Activated naive CD8-positive, alpha-beta T cell treated with anti-CD3 and anti-CD28 coated beads, Interleukin-2, amount 10 ng/mL, durations not matched to agents 7 days and 5 days (primary cell): ENCODE data around the gene BRMS1. TPM values are rescaled to one million over a fixed set of nuclear protein-coding genes. Genes with fewer than 3 reads are reported as not detected.
"Not testable (repeated sequence)": the region's sequence is repeated elsewhere in the genome, so short reads cannot be mapped to it uniquely, and the experiment has no call there.

Experiments
- ATAC-seq: fragments of 150-1000 bp; cut with Tn5 transposase; one replicate; pipeline ENCODE4 v1.10.0; 2021; ENCODE audit warnings: low read depth, moderate library complexity
- POLR2A ChIA-PET: fragments of 350-600 bp; sonication (Branson Sonifier 250); formaldehyde crosslinking; loops from one replicate; lab custom pipeline; 2021; ENCODE audit warnings: antibody characterized with exemption; lab: Charles Lee
- DNase-seq: peaks from one replicate; pipeline ENCODE4 v3.0.0; 2021
- H3K27ac Mint-ChIP-seq: one replicate; pipeline ENCODE4 v1.8.0; 2022; ENCODE audit warnings: mild to moderate bottlenecking, mixed read lengths
- H3K27me3 Mint-ChIP-seq: one replicate; pipeline ENCODE4 v1.8.0; 2022; ENCODE audit warnings: mild to moderate bottlenecking, moderate library complexity, mixed read lengths
- H3K36me3 Mint-ChIP-seq: one replicate; pipeline ENCODE4 v1.8.0; 2021; ENCODE audit warnings: mild to moderate bottlenecking, mixed read lengths
- H3K4me1 Mint-ChIP-seq: one replicate; pipeline ENCODE4 v1.8.0; 2021; ENCODE audit warnings: mixed read lengths
- H3K4me3 Mint-ChIP-seq: one replicate; pipeline ENCODE4 v1.8.0; 2022; ENCODE audit warnings: mild to moderate bottlenecking, moderate library complexity, mixed read lengths
- H3K9me3 Mint-ChIP-seq: one replicate; pipeline ENCODE4 v1.8.0; 2021; ENCODE audit warnings: mixed read lengths
- total RNA-seq, 2 experiments: library from RNA; stranded (reverse); gene quantifications; one replicate each; pipeline ENCODE4 v1.2.3, GENCODE V29; 2021

The BRMS1 gene
- total RNA-seq, 2 experiments from 2014 or later, result 45.4 to 47.8 TPM

DNA sequence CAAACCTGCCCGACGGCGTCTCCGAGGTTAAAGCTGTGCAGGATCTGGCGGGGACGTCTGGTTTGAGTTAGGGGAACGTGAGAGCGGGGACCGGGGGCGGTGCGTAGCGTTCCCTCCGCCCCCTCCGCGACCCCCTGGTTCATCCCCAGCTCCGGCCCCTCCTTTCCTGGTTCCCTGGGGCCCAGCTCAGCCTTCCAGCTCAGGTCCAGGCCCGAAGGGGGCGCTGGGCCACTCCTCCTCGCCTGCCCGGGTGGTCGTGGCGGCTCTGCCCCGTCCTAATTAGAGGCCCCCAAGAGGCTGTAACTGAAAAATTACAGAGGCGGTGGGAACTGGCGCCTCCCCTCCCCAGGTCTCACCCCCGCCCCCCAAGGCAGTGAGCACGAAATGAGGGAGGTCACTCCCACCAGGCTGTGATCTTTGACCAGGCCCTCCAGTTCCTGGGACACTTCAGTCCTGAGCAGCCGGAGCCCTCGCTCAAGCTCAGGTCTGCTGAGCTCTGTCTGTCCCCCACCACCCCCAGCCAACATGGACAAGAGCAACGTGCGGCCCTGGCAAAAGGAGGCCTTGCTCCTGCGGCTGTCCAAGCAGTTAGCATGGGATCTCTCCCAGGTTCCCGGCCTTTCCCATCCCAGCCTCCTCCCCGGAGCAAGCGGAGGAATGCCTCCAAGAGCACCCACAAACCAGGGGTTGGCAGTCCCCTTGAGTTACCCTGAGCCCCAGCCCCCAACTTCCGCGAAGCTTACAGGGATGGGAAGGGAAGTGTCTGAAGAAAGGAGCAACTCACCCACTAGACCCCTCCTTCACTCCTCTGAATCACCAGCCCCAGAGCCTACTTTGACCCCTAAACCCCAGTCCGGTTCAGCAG, 31.4 kb downstream of the BRMS1 start:
- no peak for ATAC-seq
- peaks cover 12% of the 10 kb centered on the region for H3K36me3 Mint-ChIP-seq
- H3K4me1 Mint-ChIP-seq, result peaks cover 34% of the 10 kb centered on the region
- H3K9me3 Mint-ChIP-seq, result no peaks in the 10 kb centered on the region
- no peak for DNase-seq
- peak overlapping the region; percentile 96 for H3K27ac Mint-ChIP-seq
- POLR2A ChIA-PET, result interaction anchor here (1.0 to 7.7 kb wide), 20 partner anchors 9 to 423 kb away, joined by 3 to 215 read pairs (median 6); partner anchors contain the start of genes B4GAT1, BRMS1, CCDC85B and DPP3
- H3K4me3 Mint-ChIP-seq, result peak overlapping the region; percentile 92
- H3K27me3 Mint-ChIP-seq, result no peaks in the 10 kb centered on the region

DNA sequence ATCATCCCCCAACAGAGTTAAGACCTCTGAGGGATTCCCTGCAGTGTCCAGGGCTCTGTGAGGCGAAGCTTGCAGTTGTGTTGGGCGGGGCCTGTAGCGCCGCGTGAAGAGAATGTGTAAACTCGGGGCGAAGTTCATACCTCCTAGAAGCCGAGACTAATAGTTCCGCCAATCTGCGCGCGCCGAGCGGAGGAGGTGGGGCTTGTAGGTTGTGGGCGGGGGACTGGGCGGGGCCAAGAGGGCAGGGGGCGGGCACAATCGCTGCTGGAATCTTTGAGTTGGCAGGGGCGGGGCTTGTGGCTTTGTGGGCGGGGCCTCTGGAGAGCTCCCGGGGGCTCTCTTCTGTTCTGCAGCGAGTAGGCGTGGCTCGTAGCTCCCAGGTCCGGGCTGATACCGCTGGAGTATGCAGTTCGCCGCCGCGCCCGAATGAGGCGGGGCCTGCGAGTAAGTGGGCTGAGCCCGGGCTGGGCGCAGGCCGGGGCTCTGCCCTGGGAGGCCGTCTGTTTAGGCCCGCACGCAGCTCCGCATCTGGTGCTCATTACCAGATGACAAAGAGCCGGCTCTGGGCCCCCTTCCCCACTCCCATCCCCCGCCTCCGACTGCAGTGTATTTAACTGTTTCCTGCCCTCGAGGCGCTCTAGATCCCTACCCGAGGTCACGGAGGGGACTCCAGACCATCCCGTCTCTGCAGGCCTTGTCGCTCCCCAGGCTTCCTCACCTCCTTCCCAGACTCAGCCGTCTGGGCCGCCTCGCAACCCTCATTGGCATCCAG, 32.2 kb downstream of the BRMS1 start:
- Mint-ChIP-seq H3K36me3 (peaks cover 12% of the 10 kb centered on the region), H3K27ac (peak overlapping the region; percentile 96), H3K4me3 (peak overlapping the region; percentile 92), H3K4me1 (peaks cover 27% of the 10 kb centered on the region), H3K9me3 (no peaks in the 10 kb centered on the region), H3K27me3 (no peaks in the 10 kb centered on the region)
- ATAC-seq (peak; percentile 70), DNase-seq (peak; percentile 99)
- POLR2A ChIA-PET, result interaction anchor here (0.6 to 7.7 kb wide), 22 partner anchors 9 to 422 kb away, joined by 3 to 215 read pairs (median 6); partner anchors contain the start of genes B4GAT1, BRMS1, CCDC85B and PELI3

- peak; percentile 98 for DNase-seq
- POLR2A ChIA-PET, result interaction anchor here (0.6 to 7.7 kb wide), 22 partner anchors 10 to 422 kb away, joined by 3 to 215 read pairs (median 6); partner anchors contain the start of genes B4GAT1, BRMS1, CCDC85B and PELI3
- H3K9me3 Mint-ChIP-seq, result no peaks in the 10 kb centered on the region
Measured at GRCh38 chr11:66311965-66312548, 32.8 kb downstream of the BRMS1 start.

DNA sequence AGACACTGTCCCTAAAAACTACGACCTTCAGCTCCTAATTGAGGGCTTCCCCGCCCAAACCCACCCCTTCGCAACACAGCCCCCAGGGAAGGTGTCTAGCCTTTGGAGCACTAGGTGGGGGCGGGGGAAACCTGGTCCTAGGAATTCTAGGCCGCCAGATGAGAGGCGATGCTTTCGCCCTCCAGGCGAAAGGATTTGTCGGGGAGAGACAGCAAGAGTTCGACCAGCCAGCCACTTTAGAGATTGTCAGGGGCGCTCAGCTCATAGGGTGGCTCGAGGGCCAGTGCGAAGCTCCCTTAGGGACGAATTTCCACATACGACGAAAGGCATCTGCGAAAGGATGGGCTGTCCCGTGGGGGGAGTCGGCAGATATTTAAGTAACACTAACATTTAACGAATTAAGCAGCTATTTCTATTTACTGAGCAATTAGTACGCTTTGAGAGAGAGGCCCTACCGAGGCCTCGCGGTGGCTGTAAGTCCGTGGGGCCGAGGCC, 33.4 kb downstream of the BRMS1 start:
- H3K4me3 Mint-ChIP-seq, result peak overlapping the region; percentile 92
- H3K27ac Mint-ChIP-seq, result peak overlapping the region; percentile 96
- H3K27me3 Mint-ChIP-seq, result peaks cover 1% of the 10 kb centered on the region
- ATAC-seq (no peak), DNase-seq (no peak)
- H3K9me3 Mint-ChIP-seq, result no peaks in the 10 kb centered on the region
- peaks cover 12% of the 10 kb centered on the region for H3K36me3 Mint-ChIP-seq
- POLR2A ChIA-PET, result interaction anchor here (0.6 to 7.7 kb wide), 9 partner anchors 15 to 77 kb away, joined by 3 to 215 read pairs (median 26); partner anchors contain the start of genes B4GAT1, BRMS1, RIN1 and SLC29A2
- peaks cover 22% of the 10 kb centered on the region for H3K4me1 Mint-ChIP-seq

More at GRCh38 chr11:66311965-66312548, 32.8 kb downstream of the BRMS1 start:
- Mint-ChIP-seq H3K36me3 (peaks cover 12% of the 10 kb centered on the region), H3K27ac (peak overlapping the region; percentile 96), H3K4me3 (peak overlapping the region; percentile 92), H3K4me1 (peaks cover 22% of the 10 kb centered on the region), H3K27me3 (peaks cover 1% of the 10 kb centered on the region)
- peak; percentile 60 for ATAC-seq

DNA sequence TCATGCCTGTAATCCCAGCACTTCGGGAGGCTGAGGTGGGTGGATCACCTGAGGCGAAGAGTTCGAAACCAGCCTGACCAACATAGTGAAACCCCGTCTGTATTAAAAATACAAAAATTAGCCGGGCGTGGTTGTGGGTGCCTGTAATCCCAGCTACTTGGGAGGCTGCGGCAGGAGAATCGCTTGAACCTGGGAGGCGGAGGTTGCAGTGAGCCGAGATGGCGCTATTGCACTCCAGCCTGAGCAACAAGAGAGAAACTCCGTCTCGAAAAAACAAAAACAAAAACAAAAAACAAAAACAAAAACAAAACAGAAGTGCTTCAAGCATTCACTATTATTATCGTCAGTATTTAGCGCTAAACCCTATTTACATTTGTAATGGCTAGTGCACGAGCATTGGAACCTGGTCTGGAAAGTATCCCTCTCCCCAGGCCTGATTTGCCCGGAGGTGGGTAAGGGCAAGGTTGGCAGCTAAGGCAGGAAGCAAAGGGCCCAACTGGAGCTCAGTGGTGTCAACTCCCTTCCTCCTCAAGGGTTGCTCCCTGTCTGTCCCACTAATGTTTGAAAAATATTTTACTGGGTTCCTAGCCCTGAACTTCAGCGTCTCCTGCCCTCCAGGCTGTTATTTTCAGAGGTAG, 34.0 kb downstream of the BRMS1 start:
- H3K36me3 Mint-ChIP-seq, result peaks cover 11% of the 10 kb centered on the region
- H3K27ac Mint-ChIP-seq, ATAC-seq, H3K4me3 Mint-ChIP-seq, DNase-seq, H3K9me3 Mint-ChIP-seq, H3K27me3 Mint-ChIP-seq: not testable (repeated sequence)
- peaks cover 19% of the 10 kb centered on the region for H3K4me1 Mint-ChIP-seq
- POLR2A ChIA-PET, result interaction anchor here (0.6 to 7.7 kb wide), 8 partner anchors 15 to 78 kb away, joined by 3 to 215 read pairs (median 29); partner anchors contain the start of genes B4GAT1, BRMS1, RIN1 and SLC29A2

GRCh38 chr11:66310324-66310723, 34.6 kb downstream of the BRMS1 start:
- H3K27ac Mint-ChIP-seq, result no peak overlapping the region
- H3K4me3 Mint-ChIP-seq, result no peak overlapping the region
- peaks cover 6% of the 10 kb centered on the region for H3K36me3 Mint-ChIP-seq
- H3K27me3 Mint-ChIP-seq, result peaks cover 1% of the 10 kb centered on the region
- DNase-seq, result no peak
- H3K9me3 Mint-ChIP-seq, result no peaks in the 10 kb centered on the region
- POLR2A ChIA-PET, result interaction anchor here (0.9 kb wide), 1 partner anchor 37 kb away, joined by 3 read pairs; the partner anchor contains the start of gene B4GAT1
- peaks cover 14% of the 10 kb centered on the region for H3K4me1 Mint-ChIP-seq
- no peak for ATAC-seq

GRCh38 chr11:66309475-66309874, 35.4 kb downstream of the BRMS1 start:
- no peaks in the 10 kb centered on the region for H3K36me3 Mint-ChIP-seq
- H3K9me3 Mint-ChIP-seq, result no peaks in the 10 kb centered on the region
- no peak for DNase-seq
- H3K27me3 Mint-ChIP-seq, result peaks cover 1% of the 10 kb centered on the region
- peaks cover 11% of the 10 kb centered on the region for H3K4me1 Mint-ChIP-seq
- no peak for ATAC-seq
- POLR2A ChIA-PET, result interaction anchor here (0.9 kb wide), 1 partner anchor 38 kb away, joined by 3 read pairs; the partner anchor contains the start of gene B4GAT1
- H3K27ac Mint-ChIP-seq, result no peak overlapping the region
- H3K4me3 Mint-ChIP-seq, result no peak overlapping the region

- Mint-ChIP-seq H3K27me3 (peaks cover 4% of the 10 kb centered on the region), H3K9me3 (no peaks in the 10 kb centered on the region), H3K36me3 (no peaks in the 10 kb centered on the region), H3K4me1 (no peaks in the 10 kb centered on the region), H3K4me3 (no peak overlapping the region), H3K27ac (no peak overlapping the region)
- no peak for DNase-seq
- POLR2A ChIA-PET, result interaction anchor here (1.6 kb wide), 1 partner anchor 33 kb away, joined by 4 read pairs; the partner anchor contains the start of gene RIN1
- ATAC-seq, result no peak
Measured at GRCh38 chr11:66302656-66303055, 42.2 kb downstream of the BRMS1 start.

DNA sequence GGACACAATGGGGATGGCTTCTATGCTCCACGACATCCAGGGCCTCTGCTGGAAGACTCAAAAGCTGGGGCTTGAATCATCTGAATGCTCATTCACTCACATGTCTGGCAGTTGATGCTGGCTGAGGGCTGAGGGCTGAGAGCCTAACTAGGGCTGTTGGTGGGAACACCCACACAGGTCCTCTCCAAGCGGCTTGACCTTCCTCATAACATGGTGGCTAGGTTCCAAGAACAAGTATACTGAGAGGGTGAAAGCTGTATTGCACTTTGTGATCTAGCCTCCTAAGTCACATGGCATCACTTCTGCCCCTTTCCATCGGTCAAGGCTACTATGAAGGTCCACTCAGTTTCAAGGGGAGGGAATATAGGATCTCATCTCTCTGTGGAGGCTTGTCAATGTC, 45.7 kb downstream of the BRMS1 start:
- no peak for DNase-seq
- Mint-ChIP-seq H3K36me3 (no peaks in the 10 kb centered on the region), H3K9me3 (no peaks in the 10 kb centered on the region), H3K27me3 (peaks cover 8% of the 10 kb centered on the region), H3K27ac (no peak overlapping the region), H3K4me3 (no peak overlapping the region), H3K4me1 (no peaks in the 10 kb centered on the region)
- POLR2A ChIA-PET, result interaction anchor here (1.0 kb wide), 1 partner anchor 10 kb away, joined by 3 read pairs; the partner anchor contains the start of gene YIF1A
- no peak for ATAC-seq

GRCh38 chr11:66297610-66298009, 47.3 kb downstream of the BRMS1 start:
- POLR2A ChIA-PET, result interaction anchor here (0.6 kb wide), 1 partner anchor 578 kb away, joined by 3 read pairs; no protein-coding TSS in a partner anchor
- Mint-ChIP-seq H3K27me3 (peaks cover 16% of the 10 kb centered on the region), H3K36me3 (no peaks in the 10 kb centered on the region), H3K9me3 (no peaks in the 10 kb centered on the region), H3K4me3 (no peak overlapping the region), H3K27ac (no peak overlapping the region), H3K4me1 (peaks cover 2% of the 10 kb centered on the region)
- DNase-seq (no peak), ATAC-seq (no peak)

- ATAC-seq, result no peak
- no peak overlapping the region for H3K4me3 Mint-ChIP-seq
- no peak for DNase-seq
- no peaks in the 10 kb centered on the region for H3K36me3 Mint-ChIP-seq
- H3K27ac Mint-ChIP-seq, result no peak overlapping the region
- POLR2A ChIA-PET, result no interaction called here
- peaks cover 13% of the 10 kb centered on the region for H3K4me1 Mint-ChIP-seq
- no peaks in the 10 kb centered on the region for H3K9me3 Mint-ChIP-seq
- H3K27me3 Mint-ChIP-seq, result peaks cover 35% of the 10 kb centered on the region
Measured at GRCh38 chr11:66294626-66295620, 50.0 kb downstream of the BRMS1 start.
